ENCODE measurements around the gene WFDC6.

DNA sequence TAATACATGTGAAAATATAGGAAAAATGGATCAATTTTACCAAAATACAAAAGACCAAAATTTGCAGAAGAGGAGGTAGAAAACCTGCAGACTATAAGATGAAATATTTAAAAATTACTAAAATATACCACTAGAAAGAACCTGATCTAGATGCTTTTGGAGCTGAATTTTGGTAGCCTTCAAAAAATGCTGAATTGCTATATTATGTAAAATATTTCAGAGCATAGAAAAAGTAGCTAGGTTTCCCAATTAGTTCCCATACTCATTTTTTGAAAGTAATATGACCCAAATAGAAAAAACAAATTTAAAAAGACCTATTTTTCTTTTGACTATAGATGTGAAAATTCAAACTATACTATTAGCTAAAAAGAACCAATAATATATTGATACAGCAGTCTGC, 11.5 kb upstream of the WFDC6 start:
- TF ChIP-seq EP300 (IDR thresholded peaks at IDR 0.05) = no peak
- TF ChIP-seq, protein P1, sequence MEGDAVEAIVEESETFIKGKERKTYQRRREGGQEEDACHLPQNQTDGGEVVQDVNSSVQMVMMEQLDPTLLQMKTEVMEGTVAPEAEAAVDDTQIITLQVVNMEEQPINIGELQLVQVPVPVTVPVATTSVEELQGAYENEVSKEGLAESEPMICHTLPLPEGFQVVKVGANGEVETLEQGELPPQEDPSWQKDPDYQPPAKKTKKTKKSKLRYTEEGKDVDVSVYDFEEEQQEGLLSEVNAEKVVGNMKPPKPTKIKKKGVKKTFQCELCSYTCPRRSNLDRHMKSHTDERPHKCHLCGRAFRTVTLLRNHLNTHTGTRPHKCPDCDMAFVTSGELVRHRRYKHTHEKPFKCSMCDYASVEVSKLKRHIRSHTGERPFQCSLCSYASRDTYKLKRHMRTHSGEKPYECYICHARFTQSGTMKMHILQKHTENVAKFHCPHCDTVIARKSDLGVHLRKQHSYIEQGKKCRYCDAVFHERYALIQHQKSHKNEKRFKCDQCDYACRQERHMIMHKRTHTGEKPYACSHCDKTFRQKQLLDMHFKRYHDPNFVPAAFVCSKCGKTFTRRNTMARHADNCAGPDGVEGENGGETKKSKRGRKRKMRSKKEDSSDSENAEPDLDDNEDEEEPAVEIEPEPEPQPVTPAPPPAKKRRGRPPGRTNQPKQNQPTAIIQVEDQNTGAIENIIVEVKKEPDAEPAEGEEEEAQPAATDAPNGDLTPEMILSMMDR (IDR thresholded peaks at IDR 0.05) = no peak
- TF ChIP-seq, protein P2, sequence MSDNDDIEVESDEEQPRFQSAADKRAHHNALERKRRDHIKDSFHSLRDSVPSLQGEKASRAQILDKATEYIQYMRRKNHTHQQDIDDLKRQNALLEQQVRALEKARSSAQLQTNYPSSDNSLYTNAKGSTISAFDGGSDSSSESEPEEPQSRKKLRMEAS (IDR thresholded peaks at IDR 0.05) = no peak
- TF ChIP-seq HMGXB4 (CRISPR knock-in tag; IDR thresholded peaks at IDR 0.05; ENCODE audit: borderline replicate concordance) = no peak
- no peak for TF ChIP-seq POLR2AphosphoS2 (conservative IDR thresholded peaks at IDR 0.05; ENCODE audit: low read length)
- TF ChIP-seq CHD2 (IDR thresholded peaks at IDR 0.05; ENCODE audit: low read length, partially characterized antibody) = no peak
- TF ChIP-seq EHMT2 (IDR thresholded peaks at IDR 0.05; ENCODE audit: low read depth) = no peak
- TF ChIP-seq HDAC2 (IDR thresholded peaks at IDR 0.05) = no peak
- no peak for TF ChIP-seq KDM1A (IDR thresholded peaks at IDR 0.05; ENCODE audit: low read depth)
- TF ChIP-seq REST (IDR thresholded peaks at IDR 0.05) = no peak
- no peak for TF ChIP-seq NR3C1 (IDR thresholded peaks at IDR 0.05)

All from A549 (cell line).